Cardiac muscle cell (in vitro differentiated cells and primary cell): ENCODE results near the gene PRCD. TPM values are rescaled to one million over a fixed set of nuclear protein-coding genes. Genes with fewer than 3 reads are reported as not detected.
A peak's percentile ranks its signal among the peaks of the same experiment; 100 is the strongest.
"Not testable (repeated sequence)": the region's sequence is repeated elsewhere in the genome, so short reads cannot be mapped to it uniquely, and the experiment has no call there.

ENCODE experiments used
- DNase-seq, 2 donors: peaks; one replicate each; pipeline versions ENCODE4 v3.0.0 to v3.0.0-alpha.2; 2010 to 2017; ENCODE audit warnings: low read depth in 1 of 2, low spot score in 1 of 2
- H3K27ac ChIP-seq: fragments of 200-600 bp; sonication (generic); 2 replicates; pipeline ENCODE4 v1.5.1; 2016
- H3K27me3 ChIP-seq: fragments of 200-600 bp; sonication (generic); 2 replicates; pipeline ENCODE4 v1.6.0; 2016; ENCODE audit warnings: control low read depth
- H3K36me3 ChIP-seq: fragments of 200-600 bp; sonication (generic); 2 replicates; pipeline ENCODE4 v1.5.1; 2016; ENCODE audit warnings: control low read depth
- H3K4me1 ChIP-seq: fragments of 200-600 bp; sonication (generic); 2 replicates; pipeline ENCODE4 v1.8.1; 2017; ENCODE audit warnings: low read depth, mild to moderate bottlenecking, mixed run types
- H3K4me3 ChIP-seq: fragments of 200-600 bp; sonication (generic); 2 replicates; pipeline ENCODE4 v1.5.1; 2016; ENCODE audit warnings: mild to moderate bottlenecking
- H3K9me3 ChIP-seq: fragments of 200-600 bp; sonication (generic); 2 replicates; pipeline ENCODE4 v1.5.1; 2017; ENCODE audit warnings: low read depth, mild to moderate bottlenecking, control low read depth
- CTCF ChIP-seq: IDR thresholded peaks from 2 replicates; pipeline ENCODE4 v1.5.1; 2012; ENCODE audit warnings: low read depth, mild to moderate bottlenecking, low read length
- polyA plus RNA-seq: library from polyadenylated mRNA; unstranded; fragments of >200 nt; fragmentation: Nextera tagmentation; extraction: Ambion mirVana; gene quantifications from 2 replicates; pipeline ENCODE4 v1.2.1, GENCODE V29; 2016
- total RNA-seq: library from RNA; depleted of rRNA; stranded (reverse); fragments of >200 nt; gene quantifications from 2 replicates; pipeline ENCODE4 v1.2.3, GENCODE V29; 2016

PRCD gene
- total and polyA plus RNA-seq, 2 experiments from 2014 or later, result 7.3 to 14.4 TPM

GRCh38 chr17:76523084-76524037, 16.5 kb upstream of the PRCD start:
- no peak overlapping the region for H3K4me3 ChIP-seq

GRCh38 chr17:76524598-76525512, 15.0 kb upstream of the PRCD start:
- no peaks in the 10 kb centered on the region for H3K27me3 ChIP-seq
- no peaks in the 10 kb centered on the region for H3K9me3 ChIP-seq
- peaks cover 5% of the 10 kb centered on the region for H3K4me1 ChIP-seq
- H3K27ac ChIP-seq, result no peak overlapping the region
- no peak for TF ChIP-seq CTCF
- no peaks in the 10 kb centered on the region for H3K36me3 ChIP-seq
- peak in 1 of 2 donors; percentile 65 for DNase-seq
- H3K4me3 ChIP-seq, result no peak overlapping the region

More at GRCh38 chr17:76523084-76524037, 16.5 kb upstream of the PRCD start:
- Histone ChIP-seq H3K27me3 (no peaks in the 10 kb centered on the region), H3K9me3 (no peaks in the 10 kb centered on the region), H3K27ac (no peak overlapping the region), H3K4me1 (no peaks in the 10 kb centered on the region), H3K36me3 (no peaks in the 10 kb centered on the region)
- peak; percentile 62 to 78 for DNase-seq
- peak; percentile 97 for TF ChIP-seq CTCF

- peaks cover 12% of the 10 kb centered on the region for H3K4me1 ChIP-seq
- not testable (repeated sequence) for H3K9me3 ChIP-seq, H3K4me3 ChIP-seq, DNase-seq, H3K36me3 ChIP-seq, H3K27ac ChIP-seq, H3K27me3 ChIP-seq
These were observed 14.4 kb upstream of the PRCD start for GRCh38 chr17:76525513-76525833.

GRCh38 chr17:76527016-76527415, 12.8 kb upstream of the PRCD start:
- H3K4me3 ChIP-seq, H3K27ac ChIP-seq, H3K36me3 ChIP-seq, H3K9me3 ChIP-seq, DNase-seq, H3K27me3 ChIP-seq: not testable (repeated sequence)
- H3K4me1 ChIP-seq, result peaks cover 13% of the 10 kb centered on the region

GRCh38 chr17:76527430-76528111, 12.3 kb upstream of the PRCD start:
- H3K27ac ChIP-seq, result no peak overlapping the region
- H3K4me3 ChIP-seq, result no peak overlapping the region

More at GRCh38 chr17:76527430-76528111, 12.3 kb upstream of the PRCD start:
- Histone ChIP-seq H3K4me1 (peaks cover 13% of the 10 kb centered on the region), H3K36me3 (no peaks in the 10 kb centered on the region), H3K9me3 (no peaks in the 10 kb centered on the region), H3K27me3 (no peaks in the 10 kb centered on the region)
- TF ChIP-seq CTCF, result no peak
- peak in 1 of 2 donors; percentile 95 for DNase-seq
